Stimulated activated naive CD8-positive, alpha-beta T cell treated with anti-CD3 and anti-CD28 coated beads, Interleukin-15, amount 100 ng/mL, for 72 hours (primary cell): Measurements from ENCODE around the gene KIF2C.
"Not testable (repeated sequence)": the region's sequence is repeated elsewhere in the genome, so short reads cannot be mapped to it uniquely, and the experiment has no call there.

Source experiments
- ATAC-seq: fragments of 150-1000 bp; cut with Tn5 transposase; 2 replicates; pipeline ENCODE4 v1.10.0; 2021; ENCODE audit warnings: mild to moderate bottlenecking, moderate library complexity
- DNase-seq, 2 donors: peaks; one replicate each; pipeline ENCODE4 v3.0.0; 2021 to 2022
- H3K27ac Mint-ChIP-seq, 2 donors: one replicate each; pipeline ENCODE4 v1.8.0; 2022; ENCODE audit warnings: mild to moderate bottlenecking in 2 of 2, mixed read lengths in 2 of 2, moderate library complexity in 2 of 2
- H3K27me3 Mint-ChIP-seq: one replicate; pipeline ENCODE4 v1.8.0; 2022; ENCODE audit warnings: mixed read lengths
- H3K4me1 Mint-ChIP-seq: one replicate; pipeline ENCODE4 v1.8.0; 2022; ENCODE audit warnings: mild to moderate bottlenecking, mixed read lengths
- H3K4me3 Mint-ChIP-seq, 2 donors: one replicate each; pipeline ENCODE4 v1.8.0; 2022; ENCODE audit warnings: mild to moderate bottlenecking in 2 of 2, mixed read lengths in 2 of 2, moderate library complexity in 1 of 2
- H3K9me3 Mint-ChIP-seq, 2 donors: one replicate each; pipeline ENCODE4 v1.8.0; 2022; ENCODE audit warnings: mixed read lengths in 2 of 2

The KIF2C gene

DNA sequence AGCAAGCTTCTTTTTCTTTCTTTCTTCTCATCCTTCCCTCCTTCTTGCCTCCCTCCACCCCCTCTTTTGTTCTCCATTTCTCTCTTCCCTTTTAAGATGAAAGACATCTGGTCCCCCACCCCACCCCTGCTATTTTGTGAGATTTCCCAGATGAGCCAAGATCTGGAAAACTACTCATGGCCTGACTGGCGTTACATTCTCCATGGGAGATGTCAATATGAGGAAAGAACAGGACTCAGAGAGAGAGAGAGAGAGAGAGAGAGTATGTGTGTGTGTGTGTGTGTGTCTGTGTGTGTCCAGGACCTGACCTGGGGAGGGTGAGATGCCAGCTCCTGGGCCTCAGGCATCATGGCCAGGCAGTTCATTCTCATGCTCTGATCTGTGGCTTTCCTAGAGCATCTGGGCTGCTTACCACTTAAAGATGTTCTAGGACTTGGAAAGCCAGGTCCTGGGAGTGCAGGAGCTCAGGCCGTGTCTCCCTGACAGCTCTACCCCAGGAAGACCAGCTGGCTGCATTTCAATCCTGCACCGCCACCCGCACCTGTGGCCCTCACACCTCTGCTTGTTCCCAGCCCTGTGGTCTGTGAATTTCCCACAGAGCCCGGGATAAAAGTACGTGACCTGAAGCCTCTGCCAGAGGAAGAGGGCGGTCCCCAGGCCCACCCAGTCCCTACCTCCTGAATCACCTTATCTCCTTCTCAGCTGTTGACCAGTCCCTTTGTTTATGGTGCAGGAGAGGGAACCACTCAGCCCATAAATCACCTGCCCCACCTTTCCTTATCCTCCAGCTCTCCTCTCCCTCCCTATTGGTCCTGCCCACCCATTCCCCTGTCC, 51.5 kb downstream of the KIF2C start:
- no peak for ATAC-seq
- Mint-ChIP-seq H3K27me3 (no peaks in the 10 kb centered on the region), H3K27ac (no peak overlapping the region), H3K4me3 (no peak overlapping the region), H3K4me1 (peaks cover 16% of the 10 kb centered on the region), H3K9me3 (no peaks in the 10 kb centered on the region)
- DNase-seq, result no peak

GRCh38 chr1:44792736-44793502, 53.3 kb downstream of the KIF2C start:
- ATAC-seq, result no peak

DNA sequence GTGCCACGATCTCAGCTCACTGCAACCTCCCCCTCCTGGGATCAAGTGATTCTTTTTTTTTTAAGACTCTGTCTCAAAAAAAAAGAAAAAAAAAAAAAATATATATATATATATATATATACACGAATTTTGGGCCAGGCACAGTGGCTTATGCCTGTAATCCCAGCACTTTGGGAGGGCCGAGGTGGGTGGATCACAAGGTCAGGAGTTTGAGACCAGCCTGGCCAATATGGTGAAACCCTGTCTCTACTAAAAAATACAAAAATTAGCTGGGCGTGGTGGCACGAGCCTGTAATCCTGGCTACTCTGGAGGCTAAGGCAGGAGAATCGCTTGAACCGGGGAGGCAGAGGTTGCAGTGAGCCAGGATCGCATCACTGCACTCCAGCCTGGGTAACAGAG, 58.2 kb downstream of the KIF2C start:
- not testable (repeated sequence) for H3K27me3 Mint-ChIP-seq, ATAC-seq, H3K27ac Mint-ChIP-seq, H3K9me3 Mint-ChIP-seq, H3K4me3 Mint-ChIP-seq, DNase-seq
- peaks cover 32% of the 10 kb centered on the region for H3K4me1 Mint-ChIP-seq

More at GRCh38 chr1:44792736-44793502, 53.3 kb downstream of the KIF2C start:
- DNase-seq, result no peak
- peak overlapping the region in 1 of 2 donors; percentile 30 for H3K27ac Mint-ChIP-seq
- H3K9me3 Mint-ChIP-seq, result no peaks in the 10 kb centered on the region
- no peak overlapping the region for H3K4me3 Mint-ChIP-seq
- no peaks in the 10 kb centered on the region for H3K27me3 Mint-ChIP-seq
- H3K4me1 Mint-ChIP-seq, result peaks cover 9% of the 10 kb centered on the region

- no peak for ATAC-seq
- peak overlapping the region; percentile 21 to 99 for H3K27ac Mint-ChIP-seq
- peaks cover 40% of the 10 kb centered on the region for H3K4me1 Mint-ChIP-seq
- DNase-seq, result no peak
- no peaks in the 10 kb centered on the region for H3K9me3 Mint-ChIP-seq
- H3K4me3 Mint-ChIP-seq, result peak overlapping the region; percentile 86 to 96
- no peaks in the 10 kb centered on the region for H3K27me3 Mint-ChIP-seq
Measured at GRCh38 chr1:44798481-44799365, 59.1 kb downstream of the KIF2C start.

DNA sequence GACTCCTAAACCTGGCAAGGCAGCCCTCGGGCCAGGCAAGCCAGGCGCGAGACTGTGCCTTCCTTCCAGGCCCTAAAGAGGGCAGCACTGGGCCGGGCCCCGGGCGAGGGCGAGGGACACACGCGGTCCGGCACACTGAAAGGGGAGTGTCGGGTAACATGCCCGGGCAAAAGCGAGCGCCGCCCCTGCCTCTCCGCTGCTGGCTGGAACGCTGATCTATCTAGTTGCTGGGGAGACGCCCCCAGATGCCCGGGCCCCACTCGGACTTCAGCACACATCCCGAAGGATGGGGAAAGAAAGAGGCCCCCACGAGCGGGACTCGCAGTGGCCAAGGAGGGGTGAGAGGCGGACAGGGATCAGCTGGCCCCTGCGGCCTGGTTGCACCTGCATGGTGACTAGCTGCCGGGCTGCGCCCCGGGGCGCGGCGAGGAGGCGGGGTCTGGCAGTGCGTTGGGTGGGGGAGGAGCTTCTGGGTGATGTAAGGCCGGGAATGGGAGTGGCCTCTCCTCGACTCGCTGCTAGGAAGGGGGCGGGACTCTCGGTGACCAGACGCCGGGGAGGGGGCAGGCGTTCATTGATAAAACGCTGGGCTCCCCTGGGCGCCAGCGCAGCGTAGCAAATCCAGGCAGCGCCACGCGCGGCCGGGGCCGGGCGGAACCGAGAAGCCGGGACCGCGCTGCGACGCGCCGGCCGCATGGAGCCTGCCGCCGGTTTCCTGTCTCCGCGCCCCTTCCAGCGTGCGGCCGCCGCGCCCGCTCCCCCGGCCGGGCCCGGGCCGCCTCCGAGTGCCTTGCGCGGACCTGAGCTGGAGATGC, 60.3 kb downstream of the KIF2C start, which contains the start of gene PLK3:
PLK3 (plus strand) TSS at position 608 of the 815 bp plus-strand sequence; CDS start at position 695, 87 bp downstream.
- Mint-ChIP-seq H3K9me3 (no peaks in the 10 kb centered on the region), H3K4me1 (peaks cover 53% of the 10 kb centered on the region), H3K4me3 (peak within 1 kb of the TSS; percentile 86 to 96), H3K27me3 (no peaks in the 10 kb centered on the region), H3K27ac (peak within 1 kb of the TSS; percentile 99 to 100)
- ATAC-seq (peak; percentile 86), DNase-seq (peak; percentile 98 to 99)

GRCh38 chr1:44801491-44802305, 62.1 kb downstream of the KIF2C start:
- peaks cover 64% of the 10 kb centered on the region for H3K4me1 Mint-ChIP-seq
- H3K27ac Mint-ChIP-seq, result peak overlapping the region; percentile 97

GRCh38 chr1:44802306-44803061, 62.8 kb downstream of the KIF2C start:
- ATAC-seq, result no peak
- H3K4me3 Mint-ChIP-seq, result peak overlapping the region; percentile 81 to 86
- H3K4me1 Mint-ChIP-seq, result peaks cover 72% of the 10 kb centered on the region
- H3K9me3 Mint-ChIP-seq, result no peaks in the 10 kb centered on the region
- no peak for DNase-seq
- H3K27ac Mint-ChIP-seq, result peak overlapping the region; percentile 52 to 59
- H3K27me3 Mint-ChIP-seq, result no peaks in the 10 kb centered on the region

More at GRCh38 chr1:44801491-44802305, 62.1 kb downstream of the KIF2C start:
- DNase-seq, result no peak
- ATAC-seq, result peak; percentile 10
- no peaks in the 10 kb centered on the region for H3K27me3 Mint-ChIP-seq
- H3K4me3 Mint-ChIP-seq, result peak overlapping the region; percentile 81 to 86
- H3K9me3 Mint-ChIP-seq, result no peaks in the 10 kb centered on the region

DNA sequence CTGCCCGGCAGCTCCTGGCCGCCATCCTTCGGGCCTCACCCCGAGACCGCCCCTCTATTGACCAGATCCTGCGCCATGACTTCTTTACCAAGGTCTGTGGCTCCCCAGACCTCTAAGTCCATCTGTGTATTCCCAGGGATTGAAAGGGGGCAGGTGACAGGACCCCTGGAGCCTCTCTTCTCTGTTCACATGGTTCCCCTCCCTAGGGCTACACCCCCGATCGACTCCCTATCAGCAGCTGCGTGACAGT, 63.4 kb downstream of the KIF2C start:
- H3K4me1 Mint-ChIP-seq, result peaks cover 77% of the 10 kb centered on the region
- no peaks in the 10 kb centered on the region for H3K27me3 Mint-ChIP-seq
- H3K27ac Mint-ChIP-seq, result peak overlapping the region; percentile 21 to 44
- DNase-seq (no peak), ATAC-seq (no peak)
- H3K9me3 Mint-ChIP-seq, result no peaks in the 10 kb centered on the region
- peak overlapping the region; percentile 81 to 86 for H3K4me3 Mint-ChIP-seq

DNA sequence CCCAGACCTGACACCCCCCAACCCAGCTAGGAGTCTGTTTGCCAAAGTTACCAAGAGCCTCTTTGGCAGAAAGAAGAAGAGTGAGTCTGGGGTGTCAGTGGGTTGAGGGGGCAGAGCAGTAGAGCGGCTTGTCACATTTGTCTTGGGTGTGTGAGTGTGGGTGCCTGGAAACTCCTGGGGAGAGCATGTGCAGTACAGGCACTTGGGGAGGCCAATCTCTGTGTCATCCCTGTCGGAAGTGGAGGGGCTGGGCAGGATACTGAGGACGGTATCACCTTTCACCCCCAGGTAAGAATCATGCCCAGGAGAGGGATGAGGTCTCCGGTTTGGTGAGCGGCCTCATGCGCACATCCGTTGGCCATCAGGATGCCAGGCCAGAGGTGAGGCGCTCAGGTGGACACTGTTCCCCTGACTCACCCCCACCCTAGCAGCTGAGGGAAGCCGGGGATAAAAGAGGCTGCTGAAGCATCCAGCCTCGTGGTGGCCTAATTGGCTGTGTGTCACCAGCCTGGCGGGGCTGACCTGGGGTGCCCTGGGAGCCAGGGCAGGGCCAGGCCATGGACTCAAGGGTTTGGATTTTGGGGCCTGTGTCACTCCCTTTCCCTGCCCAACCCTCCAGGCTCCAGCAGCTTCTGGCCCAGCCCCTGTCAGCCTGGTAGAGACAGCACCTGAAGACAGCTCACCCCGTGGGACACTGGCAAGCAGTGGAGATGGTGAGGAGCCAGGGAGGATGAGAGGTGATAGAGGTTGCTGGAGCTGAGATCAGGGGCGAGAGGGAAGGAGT, 63.9 kb downstream of the KIF2C start:
- H3K4me1 Mint-ChIP-seq, result peaks cover 79% of the 10 kb centered on the region
- ATAC-seq (no peak), DNase-seq (no peak)
- H3K27ac Mint-ChIP-seq, result peak overlapping the region; percentile 0 to 21
- H3K4me3 Mint-ChIP-seq, result peak overlapping the region; percentile 81 to 86
- no peaks in the 10 kb centered on the region for H3K9me3 Mint-ChIP-seq
- H3K27me3 Mint-ChIP-seq, result no peaks in the 10 kb centered on the region

DNA sequence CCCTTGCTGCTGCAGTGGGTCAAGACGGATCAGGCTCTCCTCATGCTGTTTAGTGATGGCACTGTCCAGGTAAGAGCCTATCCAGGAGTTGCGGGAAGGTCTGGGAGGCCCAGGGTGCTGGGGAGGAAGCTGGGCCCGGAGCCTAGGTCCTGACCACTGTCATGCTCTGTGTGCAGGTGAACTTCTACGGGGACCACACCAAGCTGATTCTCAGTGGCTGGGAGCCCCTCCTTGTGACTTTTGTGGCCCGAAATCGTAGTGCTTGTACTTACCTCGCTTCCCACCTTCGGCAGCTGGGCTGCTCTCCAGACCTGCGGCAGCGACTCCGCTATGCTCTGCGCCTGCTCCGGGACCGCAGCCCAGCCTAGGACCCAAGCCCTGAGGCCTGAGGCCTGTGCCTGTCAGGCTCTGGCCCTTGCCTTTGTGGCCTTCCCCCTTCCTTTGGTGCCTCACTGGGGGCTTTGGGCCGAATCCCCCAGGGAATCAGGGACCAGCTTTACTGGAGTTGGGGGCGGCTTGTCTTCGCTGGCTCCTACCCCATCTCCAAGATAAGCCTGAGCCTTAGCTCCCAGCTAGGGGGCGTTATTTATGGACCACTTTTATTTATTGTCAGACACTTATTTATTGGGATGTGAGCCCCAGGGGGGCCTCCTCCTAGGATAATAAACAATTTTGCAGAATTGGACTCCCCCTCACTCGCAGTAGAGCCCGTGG, 65.8 kb downstream of the KIF2C start:
- H3K4me3 Mint-ChIP-seq, result peak overlapping the region; percentile 0 to 55
- H3K27me3 Mint-ChIP-seq, result no peaks in the 10 kb centered on the region
- DNase-seq, result no peak
- H3K9me3 Mint-ChIP-seq, result no peaks in the 10 kb centered on the region
- H3K4me1 Mint-ChIP-seq, result peaks cover 83% of the 10 kb centered on the region
- H3K27ac Mint-ChIP-seq, result peak overlapping the region in 1 of 2 donors; percentile 73
- ATAC-seq, result no peak

- peak overlapping the region in 1 of 2 donors; percentile 99 for H3K27ac Mint-ChIP-seq
- ATAC-seq (no peak), DNase-seq (no peak)
- H3K4me3 Mint-ChIP-seq, result peak overlapping the region in 1 of 2 donors; percentile 55
- H3K9me3 Mint-ChIP-seq, result no peaks in the 10 kb centered on the region
- no peaks in the 10 kb centered on the region for H3K27me3 Mint-ChIP-seq
- peaks cover 90% of the 10 kb centered on the region for H3K4me1 Mint-ChIP-seq
Measured at GRCh38 chr1:44806025-44806703, 66.5 kb downstream of the KIF2C start.
